ENCODE data around the gene TBC1D5.

The TBC1D5 gene

DNA sequence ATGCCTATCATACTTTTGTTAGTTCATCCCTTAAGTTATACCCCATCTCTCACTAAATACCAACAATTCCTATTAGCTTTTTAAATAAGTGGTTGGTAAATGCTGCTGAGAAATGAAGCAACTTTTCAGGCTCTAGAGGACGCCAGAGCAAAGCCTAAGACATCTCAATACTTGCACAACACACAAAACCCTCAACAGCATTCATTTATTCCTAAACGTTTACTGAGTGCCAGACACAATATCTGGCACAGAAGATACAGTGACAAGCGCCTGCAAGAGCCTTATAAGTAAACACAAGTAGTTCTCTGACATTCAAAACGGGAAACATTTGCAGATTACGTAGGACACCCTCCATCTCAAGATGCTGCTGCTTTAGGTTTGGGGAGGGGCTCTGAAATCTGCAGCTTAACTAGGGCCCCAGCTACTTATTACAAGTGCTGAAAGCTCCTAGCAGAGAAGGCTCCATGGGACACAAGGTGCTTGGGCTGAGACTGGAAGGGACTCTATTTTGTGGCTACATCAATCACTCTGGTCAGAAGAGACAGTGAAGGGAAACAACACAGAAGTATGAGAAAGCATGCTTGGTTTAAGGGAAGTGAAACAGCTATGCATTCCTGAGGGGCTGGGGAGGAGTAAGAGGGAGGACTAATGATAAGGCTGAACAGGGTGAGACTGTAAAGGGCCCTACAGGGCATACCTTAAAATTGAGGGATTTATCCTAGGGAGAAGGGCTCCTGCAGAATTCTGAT, 546.4 kb downstream of the TBC1D5 start:
- peaks cover 0 to 18% (median 8%) of the 10 kb centered on the region in 11 experiments; a peak in 18 of 22 replicates for H3K9me3 ChIP-seq (replicated peaks in 1 of 11)
- TF ChIP-seq Cebpa-rat (IDR thresholded peaks at IDR 0.05), result no peak
- no peaks in the 10 kb centered on the region for H4K20me1 ChIP-seq
- H3K4me3 ChIP-seq, result no peak overlapping the region
- peaks cover 51 to 61% (median 58%) of the 10 kb centered on the region in 10 experiments for H3K4me1 ChIP-seq
- peak overlapping the region in 8 of 11 experiments; percentile 30 to 63 (median 46); a peak in 12 of 22 replicates for H3K9ac ChIP-seq
- H3K27me3 ChIP-seq, result no peaks in the 10 kb centered on the region
- peak overlapping the region; percentile 50 to 77 (median 65) for H3K4me2 ChIP-seq
- peak overlapping the region in 10 of 11 experiments; percentile 18 to 81 (median 70); a peak in 17 of 22 replicates for H3K27ac ChIP-seq
- H3K36me3 ChIP-seq, result peaks cover 5 to 33% (median 11%) of the 10 kb centered on the region in 11 experiments; a peak in 17 of 22 replicates

DNA sequence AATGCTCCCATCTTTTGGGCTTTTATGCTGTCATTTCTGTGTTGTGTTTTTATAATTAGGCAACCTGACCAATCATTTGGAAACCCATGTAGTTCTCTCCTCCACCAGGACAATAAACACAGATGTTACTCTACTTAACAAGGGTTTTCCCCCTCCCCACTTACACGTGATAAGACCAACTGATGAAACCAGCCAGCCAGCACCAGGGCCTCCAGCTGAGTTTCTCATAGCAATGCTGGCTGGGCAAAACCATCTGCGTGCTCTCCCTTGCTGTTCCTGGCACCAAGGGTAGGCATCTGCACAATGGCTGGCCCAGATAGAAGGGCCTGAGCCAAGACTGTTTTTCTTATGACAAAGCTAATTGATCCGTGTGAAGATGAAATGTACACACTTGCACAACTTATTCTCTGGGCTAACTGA, 547.2 kb downstream of the TBC1D5 start:
- H3K9ac ChIP-seq, result peak overlapping the region in 7 of 11 experiments; percentile 6 to 63 (median 52); a peak in 11 of 22 replicates
- peaks cover 0 to 10% (median 2%) of the 10 kb centered on the region in 11 experiments; a peak in 6 of 22 replicates for H3K9me3 ChIP-seq (replicated peaks in 1 of 11)
- peak overlapping the region; percentile 50 to 77 (median 65) for H3K4me2 ChIP-seq
- H4K20me1 ChIP-seq, result no peaks in the 10 kb centered on the region
- peak overlapping the region in 9 of 11 experiments; percentile 18 to 81 (median 72); a peak in 17 of 22 replicates for H3K27ac ChIP-seq
- peaks cover 2 to 25% (median 7%) of the 10 kb centered on the region in 11 experiments; a peak in 11 of 22 replicates for H3K36me3 ChIP-seq
- TF ChIP-seq Cebpa-rat (IDR thresholded peaks at IDR 0.05), result peak in 3 of 11 experiments; percentile 27 to 40 (median 28); a peak in 3 of 22 replicates
- H3K4me3 ChIP-seq, result no peak overlapping the region
- H3K27me3 ChIP-seq, result no peaks in the 10 kb centered on the region
- peaks cover 60 to 69% (median 66%) of the 10 kb centered on the region in 10 experiments for H3K4me1 ChIP-seq

DNA sequence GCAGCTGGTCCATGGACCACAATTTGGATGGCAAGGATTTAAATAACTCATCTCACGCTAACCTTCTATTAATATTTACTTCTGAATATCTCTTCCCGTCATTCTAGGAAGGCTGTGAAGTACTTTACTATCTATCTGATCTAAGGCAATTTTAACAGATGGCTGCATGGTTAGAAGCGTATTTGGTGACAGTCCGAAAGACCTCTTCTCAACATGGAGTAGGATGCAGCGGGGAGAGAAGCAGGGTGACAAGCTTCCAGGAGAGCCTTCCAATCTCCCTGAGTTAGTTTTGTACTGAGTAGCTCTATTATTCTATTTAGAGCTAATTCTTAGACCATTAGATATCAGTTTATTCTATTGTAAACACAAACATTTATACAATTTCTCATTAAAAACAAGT, 548.3 kb downstream of the TBC1D5 start:
- Histone ChIP-seq H3K4me2 (peak overlapping the region in 10 of 11 experiments; percentile 42 to 75 (median 62); a peak in 16 of 22 replicates), H3K36me3 (peaks cover 0 to 19% (median 5%) of the 10 kb centered on the region in 11 experiments; a peak in 7 of 22 replicates), H3K4me1 (peaks cover 66 to 79% (median 74%) of the 10 kb centered on the region in 10 experiments), H3K4me3 (no peak overlapping the region), H3K27me3 (no peaks in the 10 kb centered on the region), H3K27ac (peak overlapping the region in 6 of 11 experiments; percentile 67 to 81 (median 76); a peak in 13 of 22 replicates), H4K20me1 (no peaks in the 10 kb centered on the region), H3K9ac (peak overlapping the region in 1 of 11 experiments; percentile 56; a peak in 2 of 22 replicates), H3K9me3 (replicated peaks in 1 of 11) (peaks cover 0 to 8% (median 0%) of the 10 kb centered on the region in 11 experiments; a peak in 2 of 22 replicates)
- no peak for TF ChIP-seq Cebpa-rat (IDR thresholded peaks at IDR 0.05)

DNA sequence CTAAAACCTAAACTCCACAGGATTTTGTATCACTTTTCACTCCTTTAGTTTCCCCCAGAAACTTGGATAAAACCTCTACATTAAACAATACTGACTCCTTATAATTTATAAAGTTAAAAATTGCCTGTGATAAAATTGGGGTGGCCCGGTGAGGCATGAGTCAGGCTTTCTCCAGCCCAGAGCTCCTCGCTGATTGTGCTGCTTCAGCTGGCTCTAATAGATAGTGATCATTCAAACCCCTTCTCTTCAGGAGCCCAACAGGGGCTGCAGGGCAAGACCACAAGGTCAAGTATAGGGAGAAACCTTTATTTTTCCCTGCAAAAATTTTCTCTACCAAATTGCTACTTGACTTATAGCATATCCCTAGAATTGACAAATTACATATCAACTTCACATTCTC, 549.4 kb downstream of the TBC1D5 start:
- H4K20me1 ChIP-seq, result no peaks in the 10 kb centered on the region
- no peak overlapping the region; a peak in 1 of 22 replicates for H3K9ac ChIP-seq
- H3K27ac ChIP-seq, result peak overlapping the region in 8 of 11 experiments; percentile 1 to 80 (median 34); a peak in 10 of 22 replicates
- H3K4me2 ChIP-seq, result peak overlapping the region; percentile 41 to 75 (median 58); a peak in 19 of 22 replicates
- TF ChIP-seq Cebpa-rat (IDR thresholded peaks at IDR 0.05), result no peak
- peaks cover 66 to 82% (median 75%) of the 10 kb centered on the region in 10 experiments for H3K4me1 ChIP-seq
- peaks cover 0 to 6% (median 0%) of the 10 kb centered on the region in 11 experiments; a peak in 2 of 22 replicates for H3K9me3 ChIP-seq (replicated peaks in 1 of 11)
- no peaks in the 10 kb centered on the region for H3K27me3 ChIP-seq
- H3K4me3 ChIP-seq, result no peak overlapping the region
- peaks cover 0 to 8% (median 5%) of the 10 kb centered on the region in 11 experiments; a peak in 5 of 22 replicates for H3K36me3 ChIP-seq

DNA sequence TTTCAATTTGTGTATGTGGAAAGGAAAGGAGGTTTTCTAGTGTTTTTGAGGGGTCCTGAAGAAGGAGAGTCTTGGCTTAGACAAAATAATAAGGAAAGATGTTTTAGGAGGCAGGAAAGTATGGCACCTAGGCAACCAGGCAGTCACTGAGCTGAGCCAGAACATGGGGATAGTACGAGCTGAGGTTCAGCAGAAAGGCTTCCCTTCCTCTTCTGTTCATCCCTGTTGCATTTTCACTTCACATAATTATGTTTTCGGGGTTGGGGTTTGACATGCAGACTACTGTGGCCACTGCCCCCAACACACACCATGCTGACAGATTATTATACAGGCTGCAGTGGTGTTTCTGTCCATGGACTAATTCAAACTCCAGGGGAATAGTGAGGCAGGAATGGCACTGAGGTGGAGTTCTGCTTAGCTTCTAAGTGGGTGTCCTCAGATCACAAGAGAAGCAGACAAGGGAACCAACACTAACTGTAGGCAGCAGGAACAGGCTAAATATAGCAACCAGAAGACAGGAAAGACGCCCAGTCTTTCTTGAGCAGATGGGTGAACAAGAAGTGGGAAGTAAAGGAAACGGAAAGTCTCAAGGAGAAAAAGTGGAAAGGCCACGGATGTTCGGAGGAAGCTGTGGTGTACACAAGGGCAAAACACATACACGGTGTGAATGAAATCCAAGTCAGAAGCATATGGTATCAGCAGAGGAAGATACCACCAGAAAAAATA, 551.9 kb downstream of the TBC1D5 start:
- peak overlapping the region; percentile 4 to 56 (median 35); a peak in 15 of 22 replicates for H3K9ac ChIP-seq
- no peaks in the 10 kb centered on the region for H4K20me1 ChIP-seq
- H3K9me3 ChIP-seq (replicated peaks in 1 of 11), result no peaks in the 10 kb centered on the region
- H3K4me2 ChIP-seq, result peak overlapping the region; percentile 67 to 91 (median 79)
- H3K4me3 ChIP-seq, result peak overlapping the region in 8 of 10 experiments; percentile 1 to 38 (median 25); a peak in 7 of 20 replicates
- H3K4me1 ChIP-seq, result peaks cover 52 to 68% (median 62%) of the 10 kb centered on the region in 10 experiments
- no peaks in the 10 kb centered on the region for H3K27me3 ChIP-seq
- peak overlapping the region; percentile 30 to 77 (median 61); a peak in 20 of 22 replicates for H3K27ac ChIP-seq
- no peaks in the 10 kb centered on the region for H3K36me3 ChIP-seq
- TF ChIP-seq Cebpa-rat (IDR thresholded peaks at IDR 0.05), result no peak

DNA sequence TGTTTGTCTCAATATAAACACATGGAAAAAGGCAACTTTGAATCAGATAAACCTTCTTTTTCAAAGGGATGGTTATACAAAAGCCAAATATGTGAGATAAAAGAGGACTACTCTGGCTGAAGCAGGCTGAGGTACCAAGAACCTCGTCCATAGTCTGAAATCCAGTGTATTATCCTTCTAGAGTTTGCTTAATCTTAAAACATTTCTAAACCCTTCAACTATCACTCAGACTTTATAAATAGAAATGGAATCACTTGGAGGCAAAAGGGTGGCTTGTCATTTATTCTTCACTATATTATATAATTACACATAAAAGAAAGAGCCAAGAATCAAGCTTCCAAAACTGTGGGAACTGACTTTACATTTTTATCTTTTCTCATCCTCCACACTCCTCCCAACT, 554.1 kb downstream of the TBC1D5 start:
- TF ChIP-seq Cebpa-rat (IDR thresholded peaks at IDR 0.05), result no peak
- peaks cover 10 to 19% (median 16%) of the 10 kb centered on the region in 11 experiments; a peak in 21 of 22 replicates for H3K36me3 ChIP-seq
- H3K27ac ChIP-seq, result no peak overlapping the region
- no peaks in the 10 kb centered on the region for H4K20me1 ChIP-seq
- H3K4me3 ChIP-seq, result no peak overlapping the region
- peaks cover 31 to 48% (median 42%) of the 10 kb centered on the region in 10 experiments for H3K4me1 ChIP-seq
- no peaks in the 10 kb centered on the region for H3K9me3 ChIP-seq (replicated peaks in 1 of 11)
- H3K4me2 ChIP-seq, result no peak overlapping the region
- no peaks in the 10 kb centered on the region for H3K27me3 ChIP-seq
- H3K9ac ChIP-seq, result no peak overlapping the region

DNA sequence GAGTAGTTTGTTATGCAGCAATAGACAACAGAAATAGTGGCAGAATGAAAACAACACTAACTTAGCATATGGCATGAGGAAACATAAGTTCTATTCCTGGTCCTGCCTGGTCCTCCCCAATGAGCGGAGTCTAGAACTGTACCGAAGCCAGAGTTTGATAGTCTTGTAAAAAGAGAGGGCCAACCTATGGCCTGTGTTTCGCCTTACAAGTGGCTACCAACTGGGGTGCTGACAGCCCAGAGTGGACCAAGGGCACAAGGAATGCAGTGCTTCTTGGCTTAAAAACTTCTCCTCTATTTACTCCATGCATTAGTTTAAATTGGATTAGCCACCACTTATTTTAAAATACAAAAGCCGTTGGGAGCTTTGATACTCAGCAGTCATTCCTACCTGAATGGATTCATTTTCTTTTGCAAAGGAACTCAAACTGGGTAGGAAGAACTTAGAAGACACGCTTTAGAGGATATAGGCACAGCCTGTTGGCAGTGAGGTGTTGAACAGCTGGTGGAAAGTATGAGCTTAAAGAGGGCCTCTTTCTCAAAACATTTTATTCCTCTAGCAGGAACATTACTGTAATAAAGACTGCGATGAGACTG, 554.7 kb downstream of the TBC1D5 start:
- no peak overlapping the region for H3K4me3 ChIP-seq
- H3K27me3 ChIP-seq, result no peaks in the 10 kb centered on the region
- H3K27ac ChIP-seq, result no peak overlapping the region
- H3K9me3 ChIP-seq (replicated peaks in 1 of 11), result no peaks in the 10 kb centered on the region
- H3K4me1 ChIP-seq, result peaks cover 28 to 43% (median 36%) of the 10 kb centered on the region in 10 experiments
- no peaks in the 10 kb centered on the region for H4K20me1 ChIP-seq
- no peak overlapping the region for H3K9ac ChIP-seq
- no peak for TF ChIP-seq Cebpa-rat (IDR thresholded peaks at IDR 0.05)
- H3K4me2 ChIP-seq, result no peak overlapping the region
- peaks cover 11 to 25% (median 22%) of the 10 kb centered on the region in 11 experiments; a peak in 21 of 22 replicates for H3K36me3 ChIP-seq

DNA sequence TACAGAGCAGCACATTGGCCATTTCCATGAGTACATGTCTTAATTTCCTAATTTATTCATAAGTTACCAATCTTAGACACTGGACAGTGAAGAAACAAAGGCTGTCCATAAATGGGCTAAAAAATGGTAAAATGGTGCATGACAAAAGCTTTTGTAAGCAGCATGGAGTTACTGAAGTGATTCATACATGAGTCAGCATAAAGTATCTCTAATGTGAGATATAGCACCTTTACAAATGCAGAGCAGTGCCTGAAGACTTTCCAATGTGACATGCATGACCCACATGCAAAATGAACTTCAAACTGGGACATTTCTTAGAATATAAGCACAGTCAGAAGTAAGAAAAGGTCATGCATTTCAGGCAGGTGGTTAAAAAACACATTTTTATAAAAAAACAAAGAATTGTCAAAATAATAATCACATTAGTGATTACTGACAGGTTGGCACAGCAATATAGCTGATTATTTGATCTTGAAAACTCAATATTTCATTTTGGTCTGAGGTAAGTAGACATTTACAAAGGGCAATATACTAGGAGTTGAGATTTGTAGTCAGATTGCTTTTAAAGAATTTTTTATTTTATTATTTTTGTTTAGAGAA, 558.4 kb downstream of the TBC1D5 start:
- Histone ChIP-seq H3K9me3 (replicated peaks in 1 of 11) (peaks cover 0 to 7% (median 0%) of the 10 kb centered on the region in 11 experiments; a peak in 3 of 22 replicates), H4K20me1 (no peaks in the 10 kb centered on the region), H3K4me3 (no peak overlapping the region), H3K36me3 (peaks cover 11 to 34% (median 25%) of the 10 kb centered on the region in 11 experiments), H3K4me2 (no peak overlapping the region), H3K27ac (peak overlapping the region in 1 of 11 experiments; percentile 3; a peak in 1 of 22 replicates), H3K4me1 (peaks cover 4 to 38% (median 21%) of the 10 kb centered on the region in 10 experiments; a peak in 17 of 20 replicates), H3K27me3 (no peaks in the 10 kb centered on the region), H3K9ac (no peak overlapping the region)
- TF ChIP-seq Cebpa-rat (IDR thresholded peaks at IDR 0.05), result no peak

Data from BLaER1 treated with 17β-estradiol and CSF1 and Interleukin-3, amounts not matched to agents 10 nM and 100 nM (cell line).